ENCODE results near the gene HUWE1.

Gene HUWE1

DNA sequence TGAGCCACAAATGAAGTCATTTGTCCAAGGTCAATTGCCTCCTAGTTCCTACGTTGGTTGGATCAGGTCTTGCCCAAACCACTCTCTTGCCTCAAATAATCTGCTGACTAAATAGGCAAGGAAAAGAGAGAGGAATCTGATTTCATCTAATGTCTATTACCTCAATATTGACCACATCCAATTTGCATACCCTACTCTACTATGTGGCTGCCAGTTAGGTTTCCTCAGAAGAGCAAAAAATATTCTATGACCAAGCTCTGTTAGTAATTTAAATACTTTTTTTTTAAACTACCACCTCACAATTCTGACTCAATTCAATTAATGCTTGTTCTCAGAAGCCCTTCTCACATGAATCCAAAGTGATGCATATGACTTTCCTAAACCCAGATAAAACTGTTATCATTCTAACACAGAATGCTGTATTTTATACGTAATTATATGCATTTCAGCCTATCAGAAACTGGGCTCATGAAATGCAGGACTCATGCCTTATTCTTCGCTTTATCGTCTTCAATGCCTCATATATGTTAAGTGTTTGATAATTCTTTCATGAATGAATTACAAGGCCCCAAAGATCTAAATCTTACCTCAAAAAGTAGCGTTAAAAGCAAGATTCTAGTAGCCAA lies 98.6 kb downstream of the HUWE1 start:
- H3K27ac ChIP-seq (ENCODE audit: low read depth, low read length), result no peak overlapping the region
- H3K36me3 ChIP-seq (ENCODE audit: control insufficient read depth, insufficient read depth, low read length), result peaks cover 20% of the 10 kb centered on the region
- no peak overlapping the region for H3K4me3 ChIP-seq (ENCODE audit: low read length)
- H3K27me3 ChIP-seq (ENCODE audit: control insufficient read depth, insufficient read depth, low read length), result no peaks in the 10 kb centered on the region
- no peaks in the 10 kb centered on the region for H3K4me1 ChIP-seq (ENCODE audit: control insufficient read depth, insufficient read depth, low read length)
- no peak overlapping the region for H3K9ac ChIP-seq (ENCODE audit: low read length)

GRCh38 chrX:53584891-53585290 lies 101.6 kb downstream of the HUWE1 start:
- no peaks in the 10 kb centered on the region for H3K27me3 ChIP-seq (ENCODE audit: control insufficient read depth, insufficient read depth, low read length)
- no peak overlapping the region for H3K4me3 ChIP-seq (ENCODE audit: low read length)
- H3K27ac ChIP-seq (ENCODE audit: low read depth, low read length), result no peak overlapping the region
- no peak overlapping the region for H3K9ac ChIP-seq (ENCODE audit: low read length)
- no peaks in the 10 kb centered on the region for H3K4me1 ChIP-seq (ENCODE audit: control insufficient read depth, insufficient read depth, low read length)
- peaks cover 8% of the 10 kb centered on the region for H3K36me3 ChIP-seq (ENCODE audit: control insufficient read depth, insufficient read depth, low read length)

GRCh38 chrX:53583571-53583970 lies 102.9 kb downstream of the HUWE1 start:
- Histone ChIP-seq H3K4me3 (ENCODE audit: low read length) (no peak overlapping the region), H3K27ac (ENCODE audit: low read depth, low read length) (no peak overlapping the region), H3K27me3 (ENCODE audit: control insufficient read depth, insufficient read depth, low read length) (no peaks in the 10 kb centered on the region), H3K4me1 (ENCODE audit: control insufficient read depth, insufficient read depth, low read length) (no peaks in the 10 kb centered on the region), H3K36me3 (ENCODE audit: control insufficient read depth, insufficient read depth, low read length) (peaks cover 2% of the 10 kb centered on the region), H3K9ac (ENCODE audit: low read length) (no peak overlapping the region)

GRCh38 chrX:53580742-53581504 lies 105.6 kb downstream of the HUWE1 start:
- Histone ChIP-seq H3K36me3 (ENCODE audit: control insufficient read depth, insufficient read depth, low read length) (peaks cover 8% of the 10 kb centered on the region), H3K4me3 (ENCODE audit: low read length) (no peak overlapping the region), H3K4me1 (ENCODE audit: control insufficient read depth, insufficient read depth, low read length) (no peaks in the 10 kb centered on the region), H3K27ac (ENCODE audit: low read depth, low read length) (no peak overlapping the region), H3K9ac (ENCODE audit: low read length) (no peak overlapping the region), H3K27me3 (ENCODE audit: control insufficient read depth, insufficient read depth, low read length) (no peaks in the 10 kb centered on the region)

DNA sequence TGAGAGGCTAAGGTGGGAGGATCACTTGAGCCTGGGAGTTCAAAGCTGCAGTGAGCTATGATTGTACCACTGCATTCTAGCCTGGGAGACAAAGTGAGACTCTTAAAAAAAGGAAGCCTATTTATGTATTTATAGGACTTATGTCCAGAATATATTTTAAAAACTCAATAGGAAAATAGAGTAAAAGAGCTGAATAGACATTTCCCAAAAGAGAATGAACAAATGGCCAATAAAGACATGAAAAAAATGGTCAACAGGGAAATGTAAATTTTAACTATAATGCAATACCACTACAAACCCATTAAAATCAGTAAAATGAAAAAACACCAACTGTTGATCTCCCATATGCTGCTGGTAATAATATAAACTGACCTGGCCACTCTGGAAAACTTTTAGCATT lies 115.0 kb downstream of the HUWE1 start:
- Histone ChIP-seq H3K4me3 (ENCODE audit: low read length) (no peak overlapping the region), H3K27me3 (ENCODE audit: control insufficient read depth, insufficient read depth, low read length) (no peaks in the 10 kb centered on the region), H3K36me3 (ENCODE audit: control insufficient read depth, insufficient read depth, low read length) (peaks cover 5% of the 10 kb centered on the region), H3K4me1 (ENCODE audit: control insufficient read depth, insufficient read depth, low read length) (no peaks in the 10 kb centered on the region), H3K27ac (ENCODE audit: low read depth, low read length) (no peak overlapping the region), H3K9ac (ENCODE audit: low read length) (no peak overlapping the region)

DNA sequence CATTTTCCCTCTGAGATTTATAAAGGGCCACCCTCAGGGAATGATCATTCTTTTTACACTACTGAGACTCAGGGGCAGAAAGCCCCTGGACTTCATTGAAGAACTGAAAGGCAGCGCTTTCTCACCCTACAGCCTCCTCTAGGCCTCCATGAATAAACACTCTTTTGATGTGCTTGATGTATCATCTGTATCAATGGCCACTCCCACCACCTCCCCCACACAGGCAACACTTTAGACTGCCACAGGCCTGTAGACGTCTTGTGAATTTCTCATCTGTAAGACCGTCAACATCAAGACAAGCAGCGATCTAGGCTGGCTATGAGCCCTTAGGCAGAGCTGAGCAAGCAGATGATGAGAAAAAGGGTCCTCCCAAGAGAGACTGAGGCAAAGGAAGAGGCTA lies 123.2 kb downstream of the HUWE1 start:
- H3K36me3 ChIP-seq (ENCODE audit: control insufficient read depth, insufficient read depth, low read length), result peaks cover 44% of the 10 kb centered on the region

DNA sequence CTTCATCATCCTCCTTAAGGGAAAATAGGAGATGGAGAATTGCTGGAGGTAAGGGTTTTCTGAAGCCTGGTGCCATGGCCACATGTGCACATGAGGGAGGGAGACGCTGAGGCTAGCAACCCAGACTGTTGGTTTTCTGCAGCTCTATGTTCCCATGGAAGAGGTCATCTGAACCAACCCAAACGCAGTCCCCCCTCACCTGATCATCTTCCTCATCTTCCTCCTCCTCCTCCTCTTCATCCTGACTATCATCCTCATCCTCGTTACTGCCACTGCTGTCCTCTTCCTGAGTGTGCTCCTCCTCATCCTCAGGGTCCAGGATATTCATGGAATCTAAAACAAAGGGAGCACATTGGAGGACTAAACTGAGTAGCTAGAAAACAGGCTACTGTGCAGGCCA lies 124.6 kb downstream of the HUWE1 start:
- H3K4me1 ChIP-seq (ENCODE audit: control insufficient read depth, insufficient read depth, low read length), result no peaks in the 10 kb centered on the region
- H3K9ac ChIP-seq (ENCODE audit: low read length), result no peak overlapping the region
- H3K4me3 ChIP-seq (ENCODE audit: low read length), result no peak overlapping the region
- peaks cover 48% of the 10 kb centered on the region for H3K36me3 ChIP-seq (ENCODE audit: control insufficient read depth, insufficient read depth, low read length)
- H3K27me3 ChIP-seq (ENCODE audit: control insufficient read depth, insufficient read depth, low read length), result no peaks in the 10 kb centered on the region
- no peak overlapping the region for H3K27ac ChIP-seq (ENCODE audit: low read depth, low read length)

More for the DNA sequence above, 123.2 kb downstream of the HUWE1 start:
- H3K9ac ChIP-seq (ENCODE audit: low read length), result no peak overlapping the region
- no peaks in the 10 kb centered on the region for H3K27me3 ChIP-seq (ENCODE audit: control insufficient read depth, insufficient read depth, low read length)
- H3K27ac ChIP-seq (ENCODE audit: low read depth, low read length), result no peak overlapping the region
- H3K4me3 ChIP-seq (ENCODE audit: low read length), result no peak overlapping the region
- no peaks in the 10 kb centered on the region for H3K4me1 ChIP-seq (ENCODE audit: control insufficient read depth, insufficient read depth, low read length)

GRCh38 chrX:53558646-53559045 lies 127.9 kb downstream of the HUWE1 start:
- no peak overlapping the region for H3K9ac ChIP-seq (ENCODE audit: low read length)
- H3K36me3 ChIP-seq (ENCODE audit: control insufficient read depth, insufficient read depth, low read length), result peaks cover 42% of the 10 kb centered on the region
- no peaks in the 10 kb centered on the region for H3K27me3 ChIP-seq (ENCODE audit: control insufficient read depth, insufficient read depth, low read length)

GRCh38 chrX:53556868-53557267 lies 129.7 kb downstream of the HUWE1 start:
- Histone ChIP-seq H3K27me3 (ENCODE audit: control insufficient read depth, insufficient read depth, low read length) (no peaks in the 10 kb centered on the region), H3K27ac (ENCODE audit: low read depth, low read length) (no peak overlapping the region), H3K36me3 (ENCODE audit: control insufficient read depth, insufficient read depth, low read length) (peaks cover 36% of the 10 kb centered on the region), H3K4me1 (ENCODE audit: control insufficient read depth, insufficient read depth, low read length) (no peaks in the 10 kb centered on the region), H3K9ac (ENCODE audit: low read length) (no peak overlapping the region), H3K4me3 (ENCODE audit: low read length) (no peak overlapping the region)

More at GRCh38 chrX:53558646-53559045, 127.9 kb downstream of the HUWE1 start:
- Histone ChIP-seq H3K27ac (ENCODE audit: low read depth, low read length) (no peak overlapping the region), H3K4me1 (ENCODE audit: control insufficient read depth, insufficient read depth, low read length) (no peaks in the 10 kb centered on the region), H3K4me3 (ENCODE audit: low read length) (no peak overlapping the region)

- Histone ChIP-seq H3K4me3 (ENCODE audit: low read length) (no peak overlapping the region), H3K36me3 (ENCODE audit: control insufficient read depth, insufficient read depth, low read length) (peaks cover 34% of the 10 kb centered on the region), H3K4me1 (ENCODE audit: control insufficient read depth, insufficient read depth, low read length) (no peaks in the 10 kb centered on the region), H3K9ac (ENCODE audit: low read length) (no peak overlapping the region), H3K27me3 (ENCODE audit: control insufficient read depth, insufficient read depth, low read length) (peaks cover 2% of the 10 kb centered on the region), H3K27ac (ENCODE audit: low read depth, low read length) (no peak overlapping the region)
Measured at GRCh38 chrX:53550756-53551463, 135.6 kb downstream of the HUWE1 start.

GRCh38 chrX:53547668-53548067 lies 138.9 kb downstream of the HUWE1 start:
- Histone ChIP-seq H3K4me3 (ENCODE audit: low read length) (no peak overlapping the region), H3K27me3 (ENCODE audit: control insufficient read depth, insufficient read depth, low read length) (peaks cover 2% of the 10 kb centered on the region), H3K4me1 (ENCODE audit: control insufficient read depth, insufficient read depth, low read length) (no peaks in the 10 kb centered on the region), H3K36me3 (ENCODE audit: control insufficient read depth, insufficient read depth, low read length) (peaks cover 38% of the 10 kb centered on the region), H3K27ac (ENCODE audit: low read depth, low read length) (no peak overlapping the region), H3K9ac (ENCODE audit: low read length) (no peak overlapping the region)

GRCh38 chrX:53544936-53545335 lies 141.6 kb downstream of the HUWE1 start:
- Histone ChIP-seq H3K27me3 (ENCODE audit: control insufficient read depth, insufficient read depth, low read length) (peaks cover 2% of the 10 kb centered on the region), H3K4me3 (ENCODE audit: low read length) (no peak overlapping the region), H3K27ac (ENCODE audit: low read depth, low read length) (no peak overlapping the region), H3K9ac (ENCODE audit: low read length) (no peak overlapping the region), H3K36me3 (ENCODE audit: control insufficient read depth, insufficient read depth, low read length) (peaks cover 25% of the 10 kb centered on the region), H3K4me1 (ENCODE audit: control insufficient read depth, insufficient read depth, low read length) (no peaks in the 10 kb centered on the region)

Measured in rectal smooth muscle tissue (tissue), 1 donor.